Pancreas (tissue), 10 donors: Measurements from ENCODE around the gene NDOR1. TPM values are rescaled to one million over a fixed set of nuclear protein-coding genes. Genes with fewer than 3 reads are reported as not detected.

Experiments used
- ATAC-seq, 4 donors: fragments of 200-7000 bp; cut with Tn5 transposase; one replicate each; pipeline versions ENCODE4 v1.8.0 to v1.9.1; 2020; ENCODE audit warnings: mild to moderate bottlenecking in 4 of 4, moderate library complexity in 4 of 4
- DNase-seq, 6 donors: peaks; one replicate each; pipeline ENCODE4 v3.0.0-alpha.2; 2020
- FAIRE-seq: peaks from 2 replicates; lab custom pipeline; 2012; peaks lifted over from hg19 to GRCh38; lab: Jason Lieb, UNC
- H3K27ac ChIP-seq, 4 donors: fragments of 200-600 bp; sonication (generic); 1 replicate in 3 of 4; 2 replicates in 1 of 4; pipeline versions ENCODE4 v1.5.0 to v1.8.0; 2020
- H3K27me3 ChIP-seq, 4 donors: fragments of 200-600 bp; one replicate each; pipeline ENCODE4 v1.8.0; 2021
- H3K36me3 ChIP-seq, 3 donors: fragments of 200-600 bp; sonication (generic) in 1 of 3; one replicate each; pipeline versions ENCODE4 v1.5.0 to v1.8.0; 2020 to 2021
- H3K4me1 ChIP-seq, 3 donors: fragments of 200-600 bp; one replicate each; pipeline ENCODE4 v1.8.0; 2021
- H3K4me3 ChIP-seq, 4 donors: fragments of 200-600 bp; sonication (generic) in 2 of 4; one replicate each; pipeline versions ENCODE4 v1.5.0 to v1.8.0; 2020 to 2021
- H3K9me3 ChIP-seq, 4 donors: fragments of 200-600 bp; one replicate each; pipeline ENCODE4 v1.8.0; 2021
- WGBS, 2 donors: extraction: QIAGEN DNeasy Blood & Tissue Kit; methylation state at CpG; one replicate each; pipeline ENCODE4 v1.1.7; 2013; 5-methylcytosine and 5-hydroxymethylcytosine counted together
- intact Hi-C, 3 donors: fragments of 100-400 bp; cut with DNase I; formaldehyde crosslinking; loops; one replicate each; pipeline versions ENCODE4 v1.11.1 to v1.14.2; 2022
- polyA plus RNA-seq, 2 donors: library from polyadenylated mRNA; stranded (reverse); fragments of 200-250 nt; gene quantifications; one replicate each; pipeline ENCODE4 v1.2.3, GENCODE V29; 2013
- total RNA-seq, 6 donors: library from RNA; stranded (reverse); fragmentation: NEBNext Ultra II Directional in 4 of 6; extraction: Animal tissue kit (Norgen Biotek cat#: 25700) in 4 of 6; gene quantifications; one replicate each; pipeline versions ENCODE4 v1.2.1 to v1.2.4, GENCODE V29; 2021 to 2023
- TF ChIP-seq, protein P1 (sequence below), 4 donors: fragments of 200-600 bp; sonication (generic) in 3 of 4; IDR thresholded peaks; one replicate each; pipeline versions ENCODE4 v1.5.0 to v1.8.0; 2021; ENCODE audit warnings: antibody characterized with exemption in 4 of 4
- donor health status: healthy with polysubstance abuse.
- donor health status: DM: no; HTN: no; CAD: no; lungs with moderate emphysema.
- donor health status: DM: no; HTN: no; CAD: no.
- donor health status: control.
- donor health status: control.
- donor health status: Bipolar disorder and iron deficiency.
- donor health status: DM: yes; HTN: yes; CAD: no.
- donor health status: DM: no; HTN: no; CAD: no.
- donor health status: DM: no; HTN: no; CAD: no.
- donor health status: DM: yes; HTN: yes; CAD: no.

Gene NDOR1
- total and polyA plus RNA-seq, 8 donors, result 4.6 to 25.4 (median 6.8) TPM

DNA sequence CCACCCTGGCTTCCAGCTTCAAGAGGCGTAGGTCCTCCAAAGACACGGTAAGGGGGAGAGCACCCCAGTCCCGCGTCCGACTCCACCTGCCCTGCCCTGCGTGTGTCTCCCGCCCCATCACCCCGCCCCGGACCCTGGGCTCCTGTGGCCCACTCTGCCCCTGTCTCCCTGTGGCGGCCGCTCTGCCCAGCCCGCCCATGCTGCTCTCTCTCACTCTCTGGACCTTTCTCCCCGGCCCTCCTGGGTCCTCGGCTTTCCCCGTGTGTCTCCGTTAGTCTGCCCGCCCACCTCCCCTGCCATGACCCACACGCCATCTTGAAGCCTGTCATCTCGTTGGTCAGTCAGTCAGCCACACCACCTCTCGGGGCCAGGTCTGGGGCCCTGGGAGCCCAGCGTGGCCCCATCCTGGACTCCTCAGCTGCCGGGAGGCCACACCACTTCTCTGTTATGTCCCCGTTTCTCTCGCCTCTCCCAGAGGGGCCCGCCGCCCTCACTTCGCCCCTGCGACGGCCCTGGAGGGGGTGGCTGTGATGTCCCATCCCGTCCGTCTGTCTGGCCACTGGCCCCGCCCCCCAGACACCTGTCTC, 40.2 kb upstream of the NDOR1 start:
- no peaks in the 10 kb centered on the region for H3K9me3 ChIP-seq
- TF ChIP-seq, protein P1, sequence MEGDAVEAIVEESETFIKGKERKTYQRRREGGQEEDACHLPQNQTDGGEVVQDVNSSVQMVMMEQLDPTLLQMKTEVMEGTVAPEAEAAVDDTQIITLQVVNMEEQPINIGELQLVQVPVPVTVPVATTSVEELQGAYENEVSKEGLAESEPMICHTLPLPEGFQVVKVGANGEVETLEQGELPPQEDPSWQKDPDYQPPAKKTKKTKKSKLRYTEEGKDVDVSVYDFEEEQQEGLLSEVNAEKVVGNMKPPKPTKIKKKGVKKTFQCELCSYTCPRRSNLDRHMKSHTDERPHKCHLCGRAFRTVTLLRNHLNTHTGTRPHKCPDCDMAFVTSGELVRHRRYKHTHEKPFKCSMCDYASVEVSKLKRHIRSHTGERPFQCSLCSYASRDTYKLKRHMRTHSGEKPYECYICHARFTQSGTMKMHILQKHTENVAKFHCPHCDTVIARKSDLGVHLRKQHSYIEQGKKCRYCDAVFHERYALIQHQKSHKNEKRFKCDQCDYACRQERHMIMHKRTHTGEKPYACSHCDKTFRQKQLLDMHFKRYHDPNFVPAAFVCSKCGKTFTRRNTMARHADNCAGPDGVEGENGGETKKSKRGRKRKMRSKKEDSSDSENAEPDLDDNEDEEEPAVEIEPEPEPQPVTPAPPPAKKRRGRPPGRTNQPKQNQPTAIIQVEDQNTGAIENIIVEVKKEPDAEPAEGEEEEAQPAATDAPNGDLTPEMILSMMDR (IDR thresholded peaks at IDR 0.05), result no peak
- no peak overlapping the region for H3K27ac ChIP-seq
- peaks cover 6 to 21% (median 18%) of the 10 kb centered on the region in 3 donors for H3K4me1 ChIP-seq
- peaks cover 0 to 10% (median 2%) of the 10 kb centered on the region in 4 donors for H3K27me3 ChIP-seq
- intact Hi-C loops, result no loop called here
- 85 to 91% methylated on average over 31 to 32 of the region's 32 CpGs for WGBS, 2 donors
- H3K36me3 ChIP-seq, result no peaks in the 10 kb centered on the region
- ATAC-seq (no peak), FAIRE-seq (no peak), DNase-seq (no peak)
- no peak overlapping the region for H3K4me3 ChIP-seq

DNA sequence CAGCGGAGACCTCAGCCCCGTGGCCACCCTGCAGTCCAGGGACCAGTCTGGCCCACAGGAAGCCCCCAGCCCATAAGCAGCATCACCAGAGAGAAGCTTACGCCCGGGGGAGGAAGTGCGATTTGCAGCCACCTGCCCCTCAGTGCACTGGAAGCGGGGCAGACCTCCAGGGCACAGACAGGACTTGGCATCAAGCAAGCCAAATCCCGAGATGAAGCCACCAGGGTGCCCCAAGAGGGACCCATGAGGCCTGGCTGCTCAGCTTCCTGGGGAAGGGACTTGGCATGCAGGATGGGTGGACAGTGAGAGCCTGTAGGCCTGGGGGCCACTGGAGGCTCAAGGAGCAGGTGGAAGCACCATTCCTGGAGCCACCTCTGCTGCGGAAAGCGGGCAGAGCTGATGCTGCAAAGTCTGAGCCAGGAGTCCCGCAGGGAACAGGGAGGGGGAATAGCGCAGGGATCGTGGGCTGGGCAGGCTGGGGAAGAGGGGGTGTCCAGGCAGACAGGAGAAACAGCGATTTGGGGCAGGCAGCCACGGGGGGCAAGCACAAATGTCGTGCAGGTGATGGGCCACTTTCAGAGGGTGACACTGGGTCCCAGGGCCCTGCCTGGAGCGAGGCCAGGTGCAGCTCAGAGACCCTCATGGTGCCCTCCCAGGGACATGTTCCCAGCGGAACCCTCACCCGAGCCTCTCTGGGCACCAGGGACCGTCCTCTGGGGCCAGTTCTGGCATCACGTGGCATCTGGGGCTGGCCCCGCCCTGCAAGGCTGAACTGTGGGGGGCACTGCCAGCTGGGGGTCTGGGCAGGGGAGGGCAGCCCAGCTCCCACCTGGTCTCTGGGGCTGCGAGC, 38.9 kb upstream of the NDOR1 start:
- Histone ChIP-seq H3K9me3 (no peaks in the 10 kb centered on the region), H3K27ac (no peak overlapping the region), H3K36me3 (no peaks in the 10 kb centered on the region), H3K4me3 (no peak overlapping the region), H3K4me1 (peaks cover 6 to 21% (median 18%) of the 10 kb centered on the region in 3 donors), H3K27me3 (peaks cover 0 to 4% (median 2%) of the 10 kb centered on the region in 4 donors)
- TF ChIP-seq, protein P1 (IDR thresholded peaks at IDR 0.05), result no peak
- 76% methylated on average over 21 to 22 of the region's 22 CpGs for WGBS, 2 donors
- intact Hi-C loops, result no loop called here
- ATAC-seq (no peak), DNase-seq (no peak), FAIRE-seq (no peak)

DNA sequence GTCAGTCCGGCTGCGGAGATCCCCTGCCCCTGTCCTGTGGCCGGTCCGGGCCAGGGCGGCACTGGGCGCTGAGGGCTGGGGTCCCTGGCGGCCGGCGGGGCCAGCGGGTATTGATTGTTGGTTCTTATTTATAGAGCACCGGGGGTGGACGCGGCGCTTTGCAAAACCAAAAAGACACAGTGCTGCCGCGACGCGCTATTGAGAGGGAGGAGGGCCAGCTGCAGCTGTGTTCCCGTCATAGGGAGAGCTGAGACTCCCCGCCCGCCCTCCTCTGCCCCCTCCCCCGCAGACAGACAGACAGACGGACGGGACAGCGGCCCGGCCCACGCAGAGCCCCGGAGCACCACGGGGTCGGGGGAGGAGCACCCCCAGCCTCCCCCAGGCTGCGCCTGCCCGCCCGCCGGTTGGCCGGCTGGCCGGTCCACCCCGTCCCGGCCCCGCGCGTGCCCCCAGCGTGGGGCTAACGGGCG, 38.2 kb upstream of the NDOR1 start:
- no peak for ATAC-seq
- TF ChIP-seq, protein P1 (IDR thresholded peaks at IDR 0.05), result no peak
- no peak for DNase-seq
- Histone ChIP-seq H3K27me3 (peaks cover 0 to 4% (median under 1%) of the 10 kb centered on the region in 4 donors), H3K27ac (no peak overlapping the region), H3K9me3 (no peaks in the 10 kb centered on the region), H3K4me1 (peaks cover 6 to 21% (median 15%) of the 10 kb centered on the region in 3 donors), H3K4me3 (peak overlapping the region in 1 of 4 donors; percentile 47), H3K36me3 (no peaks in the 10 kb centered on the region)
- 22 to 27% methylated on average over 25 to 44 of the region's 44 CpGs for WGBS, 2 donors
- no peak for FAIRE-seq
- intact Hi-C loops, result no loop called here

DNA sequence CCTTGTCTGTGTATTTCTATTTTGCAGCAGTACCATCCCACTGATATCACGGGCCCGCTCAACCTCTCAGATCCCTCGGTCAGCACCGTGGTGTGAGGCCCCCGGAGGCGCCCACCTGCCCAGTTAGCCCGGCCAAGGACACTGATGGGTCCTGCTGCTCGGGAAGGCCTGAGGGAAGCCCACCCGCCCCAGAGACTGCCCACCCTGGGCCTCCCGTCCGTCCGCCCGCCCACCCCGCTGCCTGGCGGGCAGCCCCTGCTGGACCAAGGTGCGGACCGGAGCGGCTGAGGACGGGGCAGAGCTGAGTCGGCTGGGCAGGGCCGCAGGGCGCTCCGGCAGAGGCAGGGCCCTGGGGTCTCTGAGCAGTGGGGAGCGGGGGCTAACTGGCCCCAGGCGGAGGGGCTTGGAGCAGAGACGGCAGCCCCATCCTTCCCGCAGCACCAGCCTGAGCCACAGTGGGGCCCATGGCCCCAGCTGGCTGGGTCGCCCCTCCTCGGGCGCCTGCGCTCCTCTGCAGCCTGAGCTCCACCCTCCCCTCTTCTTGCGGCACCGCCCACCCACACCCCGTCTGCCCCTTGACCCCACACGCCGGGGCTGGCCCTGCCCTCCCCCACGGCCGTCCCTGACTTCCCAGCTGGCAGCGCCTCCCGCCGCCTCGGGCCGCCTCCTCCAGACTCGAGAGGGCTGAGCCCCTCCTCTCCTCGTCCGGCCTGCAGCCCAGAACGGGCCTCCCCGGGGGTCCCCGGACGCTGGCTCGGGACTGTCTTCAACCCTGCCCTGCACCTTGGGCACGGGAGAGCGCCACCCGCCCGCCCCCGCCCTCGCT, 37.5 kb upstream of the NDOR1 start:
- Histone ChIP-seq H3K9me3 (no peaks in the 10 kb centered on the region), H3K36me3 (no peaks in the 10 kb centered on the region), H3K4me3 (peak overlapping the region in 3 of 4 donors; percentile 26 to 47 (median 36)), H3K27me3 (peaks cover 0 to 4% (median 0%) of the 10 kb centered on the region in 4 donors), H3K27ac (no peak overlapping the region), H3K4me1 (peaks cover 6 to 19% (median 13%) of the 10 kb centered on the region in 3 donors)
- DNase-seq (no peak), FAIRE-seq (no peak), ATAC-seq (peak; percentile 1 to 56 (median 6))
- intact Hi-C loops, result no loop called here
- TF ChIP-seq, protein P1 (IDR thresholded peaks at IDR 0.05), result no peak
- 4 to 9% methylated on average over 38 to 57 of the region's 57 CpGs for WGBS, 2 donors
